Measurements from ENCODE around the gene ZNF101. TPM values are rescaled to one million over a fixed set of nuclear protein-coding genes. Genes with fewer than 3 reads are reported as not detected.

Gene ZNF101
- total RNA-seq, 3 donors from 2014 or later (not counting 1 experiment from before 2014, with no cell fraction given), result 35.7 to 58.7 (median 41.0) TPM

DNA sequence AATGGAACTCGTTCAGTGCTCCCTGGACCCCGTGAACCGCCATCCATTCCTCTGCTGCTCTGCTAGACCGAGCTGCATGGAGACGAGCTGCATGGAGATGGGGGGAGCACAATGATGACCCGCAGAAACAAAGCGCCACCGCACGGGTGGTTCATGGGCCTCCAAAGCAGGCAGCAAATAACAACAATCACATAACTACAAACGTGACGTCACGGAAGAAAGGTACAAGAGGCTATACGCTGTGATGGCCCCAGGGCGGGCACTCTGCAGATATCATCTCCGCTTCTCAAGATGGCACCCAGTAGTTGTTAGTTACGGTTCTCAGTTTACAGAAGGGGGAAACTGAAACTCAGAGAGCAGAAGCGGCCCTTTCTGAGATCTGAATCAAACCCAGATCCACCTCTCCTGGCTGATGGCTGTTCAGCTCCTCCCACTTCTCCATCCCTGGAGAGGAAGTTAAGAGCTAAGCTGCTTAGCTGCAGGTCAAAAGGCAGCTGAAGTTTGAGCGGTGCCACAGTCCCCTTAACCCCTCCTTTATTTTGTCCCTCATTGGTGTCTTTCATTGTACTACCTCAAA lies 6.9 kb upstream of the ZNF101 start:
- H3K4me3 Mint-ChIP-seq, result peak overlapping the region; percentile 94
- H3K4me1 ChIP-seq (ENCODE audit: control insufficient read depth, insufficient read depth, low read length), result peaks cover 42% of the 10 kb centered on the region
- no peaks in the 10 kb centered on the region for H3K27me3 ChIP-seq (ENCODE audit: control insufficient read depth, insufficient read depth, low read length)
- no peaks in the 10 kb centered on the region for H3K9me3 Mint-ChIP-seq
- no peaks in the 10 kb centered on the region for H3K36me3 Mint-ChIP-seq
- TF ChIP-seq CTCF (IDR thresholded peaks at IDR 0.05), result no peak
- DNase-seq, result peak in 1 of 2 donors; percentile 71
- no peak overlapping the region for H3K4me3 ChIP-seq (ENCODE audit: low read length)
- peaks cover 3% of the 10 kb centered on the region for H3K9me3 ChIP-seq (ENCODE audit: control insufficient read depth, insufficient read depth, low read length)
- H3K4me1 Mint-ChIP-seq, result peaks cover 28 to 30% of the 10 kb centered on the region in 2 donors
- intact Hi-C loops (cut with micrococcal nuclease), result no loop called here
- no peak for ATAC-seq
- peak overlapping the region; percentile 100 for H3K27ac ChIP-seq (ENCODE audit: low read length)
- whole genome bisulfite sequencing (ENCODE audit: insufficient coverage), result 80% methylated on average over 17 of the region's 18 CpGs
- H3K27me3 Mint-ChIP-seq (ENCODE audit: low read depth in 2 of 2), result no peaks in the 10 kb centered on the region
- peak overlapping the region; percentile 95 to 98 for H3K27ac Mint-ChIP-seq
- peaks cover 29% of the 10 kb centered on the region for H3K36me3 ChIP-seq (ENCODE audit: control insufficient read depth, insufficient read depth, low read length)

GRCh38 chr19:19662344-19662743 lies 6.3 kb upstream of the ZNF101 start:
- Histone ChIP-seq H3K9me3 (ENCODE audit: control insufficient read depth, insufficient read depth, low read length) (peaks cover 8% of the 10 kb centered on the region), H3K27me3 (ENCODE audit: control insufficient read depth, insufficient read depth, low read length) (no peaks in the 10 kb centered on the region), H3K27ac (ENCODE audit: low read length) (peak overlapping the region; percentile 100), H3K4me1 (ENCODE audit: control insufficient read depth, insufficient read depth, low read length) (peaks cover 48% of the 10 kb centered on the region), H3K36me3 (ENCODE audit: control insufficient read depth, insufficient read depth, low read length) (peaks cover 23% of the 10 kb centered on the region), H3K4me3 (ENCODE audit: low read length) (peak overlapping the region; percentile 60)
- Mint-ChIP-seq H3K4me3 (peak overlapping the region; percentile 94), H3K27ac (peak overlapping the region; percentile 95 to 98), H3K9me3 (no peaks in the 10 kb centered on the region), H3K36me3 (no peaks in the 10 kb centered on the region), H3K4me1 (peaks cover 28 to 30% of the 10 kb centered on the region in 2 donors), H3K27me3 (ENCODE audit: low read depth in 2 of 2) (no peaks in the 10 kb centered on the region)
- intact Hi-C loops (cut with micrococcal nuclease), result no loop called here
- DNase-seq, result no peak
- no peak for ATAC-seq
- 84% methylated on average over 8 of the region's 8 CpGs for WGBS (ENCODE audit: insufficient coverage)
- TF ChIP-seq CTCF (IDR thresholded peaks at IDR 0.05), result no peak

DNA sequence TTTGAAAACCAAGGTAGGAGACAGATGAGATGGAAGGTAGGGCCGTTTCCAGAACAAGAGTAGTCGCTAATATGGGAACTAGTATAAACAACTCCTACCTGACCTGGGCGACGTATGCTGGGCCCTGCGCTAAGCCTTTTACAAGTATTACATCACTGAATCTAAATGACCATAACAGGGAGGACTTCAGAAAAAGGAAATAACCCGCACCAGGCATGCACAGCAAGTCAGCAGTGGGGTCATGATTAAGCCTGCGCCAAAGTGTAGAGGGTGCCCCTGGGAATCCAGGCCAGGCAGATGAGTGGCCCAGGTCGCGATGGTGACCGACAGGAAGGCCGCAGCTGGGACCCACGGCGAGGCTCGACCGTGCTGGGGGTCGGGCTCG lies 5.8 kb upstream of the ZNF101 start:
- Mint-ChIP-seq H3K27me3 (ENCODE audit: low read depth in 2 of 2) (no peaks in the 10 kb centered on the region), H3K9me3 (no peaks in the 10 kb centered on the region), H3K27ac (peak overlapping the region; percentile 95 to 98), H3K4me1 (peaks cover 28 to 30% of the 10 kb centered on the region in 2 donors), H3K36me3 (no peaks in the 10 kb centered on the region), H3K4me3 (peak overlapping the region; percentile 94)
- WGBS (ENCODE audit: insufficient coverage), result 16% methylated on average over 17 of the region's 17 CpGs
- Histone ChIP-seq H3K36me3 (ENCODE audit: control insufficient read depth, insufficient read depth, low read length) (peaks cover 18% of the 10 kb centered on the region), H3K9me3 (ENCODE audit: control insufficient read depth, insufficient read depth, low read length) (peaks cover 12% of the 10 kb centered on the region), H3K27me3 (ENCODE audit: control insufficient read depth, insufficient read depth, low read length) (no peaks in the 10 kb centered on the region), H3K4me3 (ENCODE audit: low read length) (peak overlapping the region; percentile 60), H3K27ac (ENCODE audit: low read length) (peak overlapping the region; percentile 100), H3K4me1 (ENCODE audit: control insufficient read depth, insufficient read depth, low read length) (peaks cover 53% of the 10 kb centered on the region)
- DNase-seq (no peak), ATAC-seq (no peak)
- no peak for TF ChIP-seq CTCF (IDR thresholded peaks at IDR 0.05)
- intact Hi-C loops (cut with micrococcal nuclease), result no loop called here
